HG03558 (cell line): ENCODE measurements around the gene KRTAP10-12.

Experiments
- ATAC-seq: cut with Tn5 transposase; IDR thresholded peaks from one replicate; pipeline ENCODE4 v1.9.1; 2021; ENCODE audit warnings: moderate number of reproducible peaks; ENCODE audit not compliant: unreplicated experiment; ENCODE audit errors: extremely low read depth

The KRTAP10-12 gene

DNA sequence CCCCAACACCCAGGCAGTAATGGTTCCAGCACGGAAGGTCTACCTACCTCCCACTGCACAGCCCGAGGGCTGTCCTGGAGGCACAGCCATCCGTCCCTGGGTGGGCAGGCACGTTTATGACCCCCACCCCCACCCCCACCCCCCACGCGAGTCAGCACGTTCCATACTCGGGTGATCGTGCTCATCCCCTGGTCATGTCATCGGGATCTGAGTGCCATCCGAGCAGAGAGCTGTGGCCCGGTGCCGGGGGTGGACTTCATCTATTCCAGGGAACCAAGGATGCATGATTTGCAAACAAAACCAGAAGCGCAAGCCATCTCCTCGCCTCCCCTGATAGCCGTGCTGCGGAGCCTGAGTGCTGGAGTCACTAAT lies 13.3 kb downstream of the KRTAP10-12 start:
- ATAC-seq, result no peak

DNA sequence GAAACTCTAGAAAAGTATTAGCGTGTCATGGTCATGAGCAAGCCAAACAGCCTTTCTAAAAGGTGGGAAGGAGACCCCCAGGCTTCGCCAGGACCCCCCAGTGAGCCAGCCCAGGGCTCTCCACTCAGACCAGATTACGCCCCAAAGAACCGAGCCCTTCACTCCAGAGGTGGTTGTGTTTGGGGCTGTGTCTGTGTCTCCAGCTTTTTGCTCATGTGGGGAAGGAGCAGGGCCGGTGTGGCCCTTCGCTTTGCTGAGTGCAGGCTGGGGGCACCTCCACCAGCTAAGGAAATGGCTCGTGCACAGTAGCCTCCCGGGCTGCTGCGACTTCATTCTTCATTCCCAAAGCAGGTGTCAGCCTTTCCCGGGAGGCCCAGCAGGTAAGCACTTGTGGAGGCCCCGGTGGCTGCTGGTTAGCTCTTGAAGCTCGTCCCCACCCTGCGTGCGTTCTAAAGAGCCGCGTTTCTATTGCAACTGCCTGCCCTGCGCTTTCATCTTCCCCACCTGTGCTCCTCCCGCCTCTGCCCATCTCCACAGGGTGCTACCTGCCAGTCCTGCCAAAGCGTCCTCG lies 13.9 kb downstream of the KRTAP10-12 start:
- ATAC-seq, result no peak

DNA sequence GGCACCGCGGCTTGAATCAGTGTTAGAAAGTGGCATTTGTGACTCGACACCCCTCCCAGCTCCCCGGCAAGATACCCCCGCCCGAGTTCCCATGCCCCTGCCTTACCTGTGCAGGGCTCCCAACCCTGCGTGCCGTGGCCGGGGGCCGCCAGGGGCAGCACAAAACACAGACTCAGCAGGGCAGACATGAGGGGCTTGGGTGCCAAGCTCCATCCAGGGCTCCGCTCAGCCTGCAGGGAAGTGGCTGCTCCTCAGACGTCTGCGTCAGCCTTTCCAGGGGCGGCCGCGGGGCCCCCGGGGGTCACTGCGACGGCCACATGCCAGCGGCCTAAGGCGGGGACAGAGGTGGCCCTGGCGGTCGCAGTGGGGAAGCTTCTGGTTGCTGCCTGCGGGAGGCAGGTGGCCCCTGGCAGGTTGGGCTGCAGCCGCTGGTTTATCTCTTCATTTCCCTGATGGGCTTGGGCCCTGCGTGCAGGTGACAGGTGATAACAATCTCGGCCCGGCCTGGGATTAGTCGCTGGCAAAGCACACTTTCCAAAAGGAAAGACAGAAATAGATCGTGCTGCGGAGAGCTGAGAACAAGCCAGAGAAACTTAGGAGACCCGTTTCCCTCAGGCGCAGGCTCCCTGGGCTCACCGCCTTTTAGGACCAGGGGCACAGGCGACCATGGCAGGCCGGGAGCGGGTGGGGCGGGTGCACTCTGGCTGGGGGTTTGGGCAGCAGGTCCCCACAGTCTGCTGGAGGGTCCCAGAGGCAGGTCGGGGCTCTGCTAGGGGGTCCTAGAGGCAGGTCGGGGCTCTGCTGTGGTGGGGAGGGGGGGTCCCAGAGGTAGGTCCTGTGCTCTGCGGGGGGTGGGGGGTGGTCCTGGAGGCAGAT lies 14.6 kb downstream of the KRTAP10-12 start, which contains the start of gene TSPEAR:
TSPEAR (minus strand) TSS at position 246 of the 876 bp plus-strand sequence; CDS start at position 188, 58 bp downstream.
- ATAC-seq, result no peak

DNA sequence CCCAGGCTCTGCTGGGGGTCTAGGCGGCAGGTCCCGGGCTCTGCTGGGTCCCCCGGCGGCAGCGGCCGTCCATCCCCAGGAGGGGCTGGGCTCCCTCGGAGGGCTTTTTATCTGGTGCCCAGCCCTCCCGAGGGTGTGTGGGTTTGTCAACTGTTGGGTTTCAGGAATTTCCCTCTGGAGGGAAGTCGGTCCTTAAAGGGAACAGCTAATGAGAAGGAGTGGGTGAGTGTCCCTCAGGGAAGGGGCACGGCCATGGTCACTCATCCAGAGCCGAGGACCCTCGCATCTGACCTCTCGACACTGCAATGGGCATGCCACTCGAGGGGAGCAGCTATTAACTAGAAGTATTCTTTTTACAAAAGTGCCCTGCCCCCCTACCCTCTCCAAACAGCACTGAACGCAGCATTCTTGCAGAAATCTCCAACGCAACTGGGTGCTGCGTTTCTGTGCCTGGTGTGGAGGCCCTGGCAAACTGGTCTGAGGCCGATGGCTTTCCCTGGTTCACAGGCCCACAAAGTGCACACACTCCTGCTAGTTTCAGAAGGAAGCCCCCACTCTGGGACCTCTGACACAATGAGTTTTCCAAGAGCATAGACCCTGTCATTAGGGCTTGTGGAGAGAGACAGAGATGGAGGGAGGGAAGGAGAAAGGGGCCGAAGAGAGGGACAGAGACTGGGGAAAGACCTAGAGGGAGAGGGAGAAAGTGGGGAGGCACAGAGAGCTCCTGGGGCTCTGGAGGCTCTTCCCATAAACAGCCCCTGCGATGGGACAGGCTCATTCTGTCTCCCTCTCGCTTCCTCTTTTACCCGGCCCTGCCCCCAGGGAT lies 15.4 kb downstream of the KRTAP10-12 start:
- no peak for ATAC-seq

DNA sequence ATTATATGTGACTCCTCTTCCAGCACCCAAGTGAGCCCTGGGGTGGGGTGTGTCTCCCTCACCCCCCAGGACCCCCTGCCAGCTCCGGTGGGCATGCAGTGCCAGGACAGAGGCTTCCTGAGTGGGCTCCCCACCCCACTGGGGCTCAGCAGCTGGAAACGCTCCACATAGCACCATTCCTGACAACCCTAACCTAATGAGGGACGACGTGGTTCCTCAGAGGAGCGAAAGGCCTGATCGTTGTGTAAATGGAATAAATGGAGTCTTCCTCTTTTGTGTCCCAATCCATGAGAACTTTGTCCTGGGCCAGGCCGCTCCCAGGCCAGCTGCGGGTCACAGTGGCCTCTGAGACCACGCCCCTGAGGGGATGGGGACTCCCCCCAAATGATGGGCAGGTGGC lies 16.2 kb downstream of the KRTAP10-12 start:
- no peak for ATAC-seq

DNA sequence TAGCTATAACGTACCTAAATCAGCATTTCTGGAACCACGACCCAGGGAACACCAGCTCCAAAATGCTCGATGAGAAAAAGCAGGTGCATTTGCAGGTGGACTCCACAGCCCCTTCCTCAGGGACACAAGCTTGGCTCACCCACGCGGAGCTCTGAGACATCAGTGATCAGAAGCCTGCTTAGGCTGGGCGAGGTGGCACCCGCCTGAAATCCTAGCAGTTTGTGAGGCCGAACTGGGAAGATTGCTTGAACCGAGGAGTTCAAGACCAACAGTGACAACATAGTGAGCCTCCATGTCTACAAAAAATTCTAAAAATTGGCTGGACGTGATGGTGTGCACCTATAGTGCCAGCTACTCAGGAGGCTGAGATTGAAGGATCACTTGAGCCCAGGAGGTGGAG lies 16.9 kb downstream of the KRTAP10-12 start:
- ATAC-seq, result no peak

DNA sequence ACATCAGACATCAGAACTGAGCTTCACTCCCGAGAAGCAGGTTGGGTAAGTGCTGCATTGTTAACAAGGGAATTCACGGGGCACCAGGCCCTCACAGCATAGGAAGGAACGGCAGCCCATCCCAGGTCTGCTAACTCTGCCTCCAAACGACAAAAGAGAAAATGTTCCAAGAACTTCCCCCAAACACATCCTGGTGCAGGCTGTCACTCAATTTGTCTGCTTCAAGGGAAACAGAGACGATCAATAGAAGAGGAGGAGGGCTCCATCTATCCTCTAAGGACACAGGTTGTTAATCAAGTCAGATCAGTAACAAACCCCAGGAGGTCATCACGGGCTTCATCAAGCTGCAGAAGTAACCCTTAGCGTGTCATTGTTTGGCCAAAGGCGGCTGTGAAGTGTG lies 17.9 kb downstream of the KRTAP10-12 start:
- ATAC-seq, result no peak

GRCh38 chr21:44716984-44717383 lies 20.0 kb downstream of the KRTAP10-12 start:
- ATAC-seq, result no peak

GRCh38 chr21:44718093-44718492 lies 21.1 kb downstream of the KRTAP10-12 start:
- ATAC-seq, result no peak

GRCh38 chr21:44718571-44718970 lies 21.6 kb downstream of the KRTAP10-12 start:
- no peak for ATAC-seq

DNA sequence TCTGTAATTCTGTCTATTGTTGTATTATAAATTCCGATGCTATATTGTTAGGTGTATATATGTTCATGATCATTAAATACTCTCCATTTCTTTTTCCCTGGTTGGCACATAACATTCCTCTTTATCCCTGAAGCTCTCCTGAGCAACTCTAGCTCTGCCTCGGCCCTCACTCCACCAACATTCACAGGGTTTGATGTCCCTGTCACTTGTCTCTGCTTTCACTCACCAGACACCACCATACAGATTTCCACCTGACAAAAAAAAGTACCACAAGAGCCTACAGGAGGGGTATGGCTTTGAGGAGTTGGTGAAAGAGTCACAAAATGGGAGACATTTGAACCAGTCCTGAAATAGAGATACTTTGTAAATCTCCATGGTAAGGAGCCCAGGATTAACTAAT lies 23.2 kb downstream of the KRTAP10-12 start:
- ATAC-seq, result no peak

GRCh38 chr21:44722731-44723130 lies 25.8 kb downstream of the KRTAP10-12 start:
- ATAC-seq, result no peak

DNA sequence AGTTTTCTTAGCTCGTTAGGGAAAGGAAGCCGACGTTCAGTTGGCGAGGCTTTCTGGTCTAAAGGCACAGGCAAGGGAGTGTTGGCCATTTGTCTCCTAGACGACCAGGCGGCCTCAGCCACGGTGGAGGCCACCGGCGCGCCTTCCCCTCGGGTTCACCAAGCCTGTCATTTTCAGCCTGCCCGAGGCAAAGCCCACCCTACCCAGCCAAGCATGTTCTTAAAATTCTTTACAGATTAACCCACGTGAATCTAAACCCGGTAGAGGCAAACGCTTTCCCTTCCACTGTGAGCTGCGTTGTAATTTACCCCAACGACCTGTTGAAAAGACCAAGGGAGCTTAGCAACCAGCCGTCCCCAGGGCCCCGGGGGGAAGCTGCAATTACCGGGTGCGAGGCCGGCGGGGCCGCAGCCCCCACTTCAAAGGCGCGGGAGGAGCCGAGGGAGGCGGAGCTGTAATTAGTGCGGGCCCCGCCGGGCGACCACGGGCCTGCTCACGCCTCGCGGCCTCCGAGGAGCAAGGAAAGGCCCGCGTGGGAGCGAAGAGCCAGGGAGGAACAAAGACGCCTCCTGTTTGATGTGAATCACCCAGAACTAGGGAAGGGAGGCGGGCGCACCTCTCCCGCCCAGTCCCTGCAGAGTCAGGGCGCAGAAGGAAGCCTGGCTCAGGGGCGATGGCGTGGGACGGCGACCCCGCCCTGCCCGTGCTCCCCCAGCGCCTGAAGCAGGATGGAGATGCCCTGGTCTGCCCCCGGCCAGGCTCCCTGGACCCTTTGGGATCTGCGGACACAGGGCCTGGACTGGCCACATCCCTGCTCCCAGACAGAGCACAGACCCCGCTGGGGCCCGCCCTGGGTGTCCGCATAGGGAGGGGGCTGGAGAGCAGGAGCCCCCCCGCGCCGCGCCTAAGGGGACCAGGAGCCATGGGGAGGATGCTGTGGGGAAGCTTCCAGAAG lies 26.5 kb downstream of the KRTAP10-12 start:
- no peak for ATAC-seq

GRCh38 chr21:44724196-44724595 lies 27.2 kb downstream of the KRTAP10-12 start:
- ATAC-seq, result no peak

DNA sequence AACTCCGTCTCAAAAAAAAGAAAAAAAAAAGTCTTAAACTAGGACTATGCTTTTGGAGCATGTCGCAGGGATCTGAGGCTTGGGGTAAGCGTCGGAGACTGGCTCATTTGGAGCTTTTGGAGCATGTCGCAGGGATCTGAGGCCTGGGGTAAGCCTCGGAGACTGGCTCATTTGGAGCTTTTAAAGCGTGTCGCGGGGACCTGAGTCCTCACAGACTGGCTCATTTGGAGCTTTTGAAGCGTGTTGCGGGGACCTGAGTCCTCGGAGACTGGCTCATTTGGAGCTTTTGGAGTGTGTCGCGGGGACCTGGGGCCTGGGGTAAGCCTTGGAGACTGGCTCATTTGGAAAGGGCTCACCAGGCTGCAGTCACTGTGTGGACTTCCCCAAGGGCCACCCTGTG lies 28.0 kb downstream of the KRTAP10-12 start:
- no peak for ATAC-seq

DNA sequence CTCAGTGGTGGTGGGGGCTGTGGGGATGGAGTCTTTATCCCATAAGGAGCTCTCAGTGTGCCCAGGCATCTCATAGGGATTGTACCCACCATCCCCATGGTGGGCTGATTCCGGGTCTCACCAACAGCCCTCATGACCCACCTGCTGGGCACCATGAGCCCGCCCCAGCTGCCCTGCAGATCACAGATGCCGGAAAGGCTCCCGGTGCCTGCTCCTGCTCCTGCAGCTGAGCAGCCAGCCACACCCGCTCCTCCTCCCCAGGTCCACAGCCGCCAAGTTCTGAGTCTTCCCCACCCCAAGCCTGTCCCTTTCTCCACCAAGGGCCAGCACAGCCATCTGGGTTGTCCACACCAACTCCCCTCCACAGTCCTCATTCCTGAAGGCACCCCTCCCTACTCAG lies 29.9 kb downstream of the KRTAP10-12 start:
- ATAC-seq, result no peak

GRCh38 chr21:44727321-44727720 lies 30.3 kb downstream of the KRTAP10-12 start:
- ATAC-seq, result no peak

GRCh38 chr21:44727757-44728156 lies 30.8 kb downstream of the KRTAP10-12 start:
- no peak for ATAC-seq

- no peak for ATAC-seq
Measured at GRCh38 chr21:44728716-44729115, 31.7 kb downstream of the KRTAP10-12 start.
